CD14-positive monocyte (primary cell): ENCODE results near the gene BMP7. TPM values are rescaled to one million over a fixed set of nuclear protein-coding genes. Genes with fewer than 3 reads are reported as not detected.

ENCODE experiments used
- DNase-seq, 3 donors: peaks; one replicate each; pipeline ENCODE4 v3.0.0-alpha.2; 2011 to 2022
- H2AFZ ChIP-seq: 2 replicates; pipeline ENCODE4 v1.6.0; 2012; ENCODE audit warnings: mild to moderate bottlenecking, low read depth, low read length, inconsistent platforms; ENCODE audit not compliant: insufficient read depth, poor library complexity, severe bottlenecking
- H3K27ac ChIP-seq, 2 donors: 1 replicate in 1 of 2; 2 replicates in 1 of 2; pipeline ENCODE4 v1.5.1; 2012 to 2013; ENCODE audit warnings: low read length in 2 of 2, control low read depth in 1 of 2, inconsistent platforms in 1 of 2, low read depth in 1 of 2, mild to moderate bottlenecking in 1 of 2
- H3K27me3 ChIP-seq, 2 donors: one replicate each; pipeline versions ENCODE4 v1.6.0 to v1.6.1; 2011 to 2013; ENCODE audit warnings: low read length in 2 of 2; ENCODE audit not compliant: control insufficient read depth in 2 of 2, insufficient read depth in 2 of 2
- H3K36me3 ChIP-seq, 2 donors: replicated peaks in 1 of 2; 1 replicate in 1 of 2; 2 replicates in 1 of 2; pipeline versions ENCODE4 v1.5.1 to v1.6.1; 2012 to 2013; ENCODE audit warnings: low read length in 2 of 2, control low read depth in 1 of 2, inconsistent platforms in 1 of 2, mild to moderate bottlenecking in 1 of 2; ENCODE audit not compliant: insufficient read depth in 2 of 2, control insufficient read depth in 1 of 2
- H3K4me1 ChIP-seq, 2 donors: 1 replicate in 1 of 2; 2 replicates in 1 of 2; pipeline versions ENCODE4 v1.5.1 to v1.6.1; 2012 to 2013; ENCODE audit warnings: low read length in 2 of 2, control low read depth in 1 of 2, inconsistent platforms in 1 of 2, mild to moderate bottlenecking in 1 of 2, moderate library complexity in 1 of 2; ENCODE audit not compliant: insufficient read depth in 2 of 2, control insufficient read depth in 1 of 2
- H3K4me2 ChIP-seq: replicated peaks from 2 replicates; pipeline ENCODE3; 2012; ENCODE audit warnings: low read length, moderate library complexity, mild to moderate bottlenecking; ENCODE audit not compliant: poor library complexity, severe bottlenecking; ENCODE audit errors: extremely low read depth
- H3K4me3 ChIP-seq, 3 experiments: fragments of 200-600 bp in 1 of 3; sonication (generic) in 1 of 3; replicated peaks in 1 of 3; 1 replicate in 2 of 3; 2 replicates in 1 of 3; pipeline ENCODE4 v1.5.1; 2011 to 2013; ENCODE audit warnings: low read length in 3 of 3, mild to moderate bottlenecking in 3 of 3, control low read depth in 2 of 3, low read depth in 2 of 3, inconsistent platforms in 1 of 3, moderate library complexity in 1 of 3
- H3K79me2 ChIP-seq: 2 replicates; pipeline ENCODE4 v1.6.0; 2012; ENCODE audit warnings: mild to moderate bottlenecking, control low read depth, inconsistent platforms, low read length, moderate library complexity; ENCODE audit not compliant: insufficient read depth
- H3K9ac ChIP-seq: 2 replicates; pipeline ENCODE4 v1.6.0; 2017; ENCODE audit warnings: low read length, mild to moderate bottlenecking; ENCODE audit not compliant: insufficient read depth, poor library complexity, severe bottlenecking
- H3K9me3 ChIP-seq, 2 donors: replicated peaks in 1 of 2; 1 replicate in 1 of 2; 2 replicates in 1 of 2; pipeline versions ENCODE4 v1.5.1 to v1.6.1; 2012 to 2013; ENCODE audit warnings: low read length in 2 of 2, control low read depth in 1 of 2; ENCODE audit not compliant: control insufficient read depth in 1 of 2, insufficient read depth in 1 of 2
- H4K20me1 ChIP-seq: 2 replicates; pipeline ENCODE4 v1.6.0; 2012; ENCODE audit warnings: mild to moderate bottlenecking, low read length, control low read depth, moderate library complexity; ENCODE audit not compliant: insufficient read depth
- H3K27ac Mint-ChIP-seq, 7 donors: one replicate each; pipeline ENCODE4 v1.8.0; 2020; ENCODE audit warnings: mild to moderate bottlenecking in 7 of 7, mixed read lengths in 7 of 7, moderate library complexity in 6 of 7, inconsistent platforms in 2 of 7
- H3K27me3 Mint-ChIP-seq, 3 donors: one replicate each; pipeline ENCODE4 v1.8.0; 2021 to 2022; ENCODE audit warnings: low read depth in 3 of 3, mild to moderate bottlenecking in 3 of 3, mixed read lengths in 3 of 3, moderate library complexity in 3 of 3, inconsistent platforms in 1 of 3
- H3K36me3 Mint-ChIP-seq, 2 donors: one replicate each; pipeline ENCODE4 v1.8.0; 2020; ENCODE audit warnings: mixed read lengths in 2 of 2, inconsistent platforms in 1 of 2, mild to moderate bottlenecking in 1 of 2
- H3K4me1 Mint-ChIP-seq: one replicate; pipeline ENCODE4 v1.8.0; 2020; ENCODE audit warnings: mild to moderate bottlenecking, mixed read lengths
- H3K4me3 Mint-ChIP-seq, 2 donors: one replicate each; pipeline ENCODE4 v1.8.0; 2020; ENCODE audit warnings: mild to moderate bottlenecking in 2 of 2, mixed read lengths in 2 of 2, moderate library complexity in 1 of 2
- H3K9me3 Mint-ChIP-seq, 7 donors: one replicate each; pipeline ENCODE4 v1.8.0; 2020 to 2022; ENCODE audit warnings: mixed read lengths in 7 of 7, mild to moderate bottlenecking in 6 of 7, moderate library complexity in 6 of 7, inconsistent platforms in 2 of 7
- CTCF ChIP-seq: fragments of 200-600 bp; IDR thresholded peaks from one replicate; pipeline ENCODE4 v1.8.0; 2022; ENCODE audit warnings: antibody characterized with exemption, mild to moderate bottlenecking
- WGBS: methylation state at CpG from one replicate; pipeline ENCODE4 v1.1.5; 2013; ENCODE audit warnings: missing lambda C conversion rate; ENCODE audit not compliant: insufficient coverage; 5-methylcytosine and 5-hydroxymethylcytosine counted together
- intact Hi-C, 2 donors: fragments of 100-400 bp; cut with micrococcal nuclease; formaldehyde crosslinking; loops; one replicate each; pipeline versions ENCODE4 v1.15.0 to v1.15.1; 2023
- polyA plus RNA-seq, 3 donors: library from polyadenylated mRNA; depleted of rRNA in 1 of 3; unstranded in 2 of 3; stranded (reverse) in 1 of 3; fragments of 300-500 nt in 2 of 3; fragments of >200 nt in 1 of 3; fragmentation: Illumina TruSeq in 2 of 3; gene quantifications; 1 replicate in 2 of 3; 2 replicates in 1 of 3; pipeline ENCODE4 v1.2.3, GENCODE V29; 2012 to 2021

Gene BMP7
- polyA plus RNA-seq, 3 donors, result not detected

DNA sequence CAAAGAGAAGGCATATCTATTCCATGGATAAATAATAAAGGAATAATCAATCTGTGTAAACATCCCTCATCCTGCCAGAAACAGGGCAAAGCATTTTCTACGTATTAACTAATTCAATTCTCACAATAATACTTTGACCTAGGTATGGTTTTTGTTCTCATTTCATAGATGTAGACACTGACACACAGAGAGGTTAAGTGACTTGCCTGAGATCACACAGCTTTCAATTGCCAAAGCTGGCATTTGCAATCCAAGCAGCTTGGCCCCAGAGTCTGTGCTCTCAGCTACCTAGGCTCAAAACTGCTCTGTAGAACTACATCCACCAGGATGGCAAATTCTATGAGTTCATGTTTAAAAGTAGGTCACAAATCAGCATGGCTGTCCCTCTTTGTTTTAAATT, 124.9 kb downstream of the BMP7 start:
- no peak overlapping the region for H2AFZ ChIP-seq
- H3K4me3 ChIP-seq, result no peak overlapping the region
- H3K9me3 ChIP-seq, result no peaks in the 10 kb centered on the region
- no peaks in the 10 kb centered on the region for H3K36me3 Mint-ChIP-seq
- no peak for DNase-seq
- H4K20me1 ChIP-seq, result no peaks in the 10 kb centered on the region
- H3K36me3 ChIP-seq, result no peaks in the 10 kb centered on the region
- H3K79me2 ChIP-seq, result no peaks in the 10 kb centered on the region
- no peak overlapping the region for H3K4me3 Mint-ChIP-seq
- no peaks in the 10 kb centered on the region for H3K4me1 Mint-ChIP-seq
- no peaks in the 10 kb centered on the region for H3K4me1 ChIP-seq
- WGBS, result no CpG with 5 or more reads among the region's 1 CpG
- H3K4me2 ChIP-seq, result no peak overlapping the region
- intact Hi-C loops, result no loop called here
- TF ChIP-seq CTCF, result no peak
- H3K9me3 Mint-ChIP-seq, result peaks cover 0 to 1% (median 0%) of the 10 kb centered on the region in 7 donors
- H3K27ac Mint-ChIP-seq, result no peak overlapping the region
- no peak overlapping the region for H3K9ac ChIP-seq
- peaks cover 0 to 4% (median 1%) of the 10 kb centered on the region in 3 donors for H3K27me3 Mint-ChIP-seq
- no peak overlapping the region for H3K27ac ChIP-seq
- H3K27me3 ChIP-seq, result no peaks in the 10 kb centered on the region

GRCh38 chr20:57140416-57140965, 126.0 kb downstream of the BMP7 start:
- H3K27ac ChIP-seq, result no peak overlapping the region
- H3K36me3 ChIP-seq, result no peaks in the 10 kb centered on the region
- H3K4me1 ChIP-seq, result no peaks in the 10 kb centered on the region
- intact Hi-C loops, result no loop called here
- H3K4me2 ChIP-seq, result no peak overlapping the region
- H3K4me3 Mint-ChIP-seq, result no peak overlapping the region
- no peaks in the 10 kb centered on the region for H3K36me3 Mint-ChIP-seq
- no peaks in the 10 kb centered on the region for H3K27me3 ChIP-seq
- no peaks in the 10 kb centered on the region for H3K9me3 ChIP-seq
- H2AFZ ChIP-seq, result no peak overlapping the region
- no peak overlapping the region for H3K27ac Mint-ChIP-seq
- TF ChIP-seq CTCF, result no peak
- 79% methylated on average over 3 of the region's 7 CpGs for WGBS
- no peak overlapping the region for H3K9ac ChIP-seq
- no peak for DNase-seq
- no peaks in the 10 kb centered on the region for H4K20me1 ChIP-seq
- H3K27me3 Mint-ChIP-seq, result peaks cover 1 to 5% (median 2%) of the 10 kb centered on the region in 3 donors
- H3K79me2 ChIP-seq, result no peaks in the 10 kb centered on the region
- peaks cover 0 to 2% (median 0%) of the 10 kb centered on the region in 7 donors for H3K9me3 Mint-ChIP-seq
- no peak overlapping the region for H3K4me3 ChIP-seq
- H3K4me1 Mint-ChIP-seq, result no peaks in the 10 kb centered on the region
